ENCODE results near the gene ATRN.

ATRN gene

DNA sequence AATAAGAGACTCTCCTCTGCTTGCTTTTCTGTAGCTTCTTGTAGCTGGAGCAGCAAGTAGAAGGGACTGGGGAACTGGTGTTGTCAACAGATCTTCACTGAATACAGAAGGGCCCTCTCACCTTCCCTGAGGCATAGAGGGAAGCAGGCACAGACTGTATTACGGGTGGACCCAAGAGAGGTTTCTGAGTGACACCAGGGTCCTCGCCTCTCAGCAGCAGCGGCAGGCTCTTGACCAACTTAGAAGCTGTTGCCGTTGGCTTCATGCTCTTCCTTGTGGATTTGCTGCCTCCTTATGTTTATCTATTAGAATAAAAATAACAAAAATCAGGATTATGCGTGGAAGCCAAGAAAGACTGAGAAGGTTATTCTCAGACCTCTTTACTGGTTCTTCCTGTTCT, 160.7 kb downstream of the ATRN start:
- DNase-seq = no peak

DNA sequence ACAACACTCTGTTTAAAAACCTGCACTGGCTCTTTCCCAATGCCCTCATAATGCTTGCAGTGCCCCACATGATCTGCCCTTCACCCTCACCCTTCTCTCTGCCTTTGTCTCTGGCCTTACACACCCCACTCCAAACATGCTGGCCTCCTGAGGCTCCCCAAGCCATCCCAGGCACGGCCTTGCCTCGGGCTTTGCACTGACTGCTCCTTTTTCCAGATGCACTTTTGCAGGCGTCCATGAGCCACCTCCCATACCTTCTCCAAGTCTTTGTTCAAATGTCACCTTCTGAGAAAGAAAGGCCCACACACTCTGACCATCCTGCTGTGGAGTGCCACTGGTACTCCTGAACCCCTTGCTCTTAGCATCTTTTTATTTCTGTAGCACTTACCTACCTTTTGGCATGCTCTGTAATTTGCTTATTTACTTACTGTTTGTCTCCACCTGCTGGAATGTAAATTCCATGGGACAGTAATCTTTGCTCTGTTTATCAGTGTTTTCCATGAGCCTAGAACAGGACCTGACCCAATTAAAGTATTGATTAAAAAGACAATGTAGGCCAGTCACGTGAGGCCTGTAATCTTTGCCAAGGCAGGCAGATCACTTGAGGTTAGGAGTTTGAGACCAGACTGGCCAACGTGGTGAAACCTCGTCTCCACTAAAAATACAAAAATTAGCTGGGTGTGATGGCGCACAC, 161.6 kb downstream of the ATRN start:
- no peak for DNase-seq

DNA sequence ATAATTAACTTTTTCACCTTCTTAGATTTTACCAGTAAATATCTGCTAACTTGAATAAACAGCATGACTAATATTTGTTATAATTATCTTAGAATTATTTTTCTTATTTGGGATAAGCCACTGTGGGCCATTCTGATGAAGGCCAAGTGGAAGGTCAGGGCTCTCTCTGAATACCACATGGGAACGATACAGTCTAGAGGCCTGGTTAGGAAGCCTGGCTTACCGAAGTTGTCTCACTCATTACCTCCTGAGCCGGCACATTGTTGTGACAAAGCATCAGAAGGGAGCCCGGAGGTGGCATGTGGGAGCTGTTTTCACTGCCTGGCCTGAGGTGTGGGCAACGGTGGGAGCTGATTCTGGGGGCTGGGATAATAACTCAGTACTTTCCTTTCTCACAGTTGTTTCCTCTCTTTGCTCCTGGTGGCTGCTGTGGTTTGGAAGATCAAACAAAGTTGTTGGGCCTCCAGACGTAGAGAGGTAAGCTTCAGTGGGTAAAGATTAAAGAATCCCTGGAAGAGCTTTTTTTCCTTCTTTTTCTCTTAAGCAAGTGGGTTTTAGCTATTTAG, 163.2 kb downstream of the ATRN start:
- no peak for DNase-seq

DNA sequence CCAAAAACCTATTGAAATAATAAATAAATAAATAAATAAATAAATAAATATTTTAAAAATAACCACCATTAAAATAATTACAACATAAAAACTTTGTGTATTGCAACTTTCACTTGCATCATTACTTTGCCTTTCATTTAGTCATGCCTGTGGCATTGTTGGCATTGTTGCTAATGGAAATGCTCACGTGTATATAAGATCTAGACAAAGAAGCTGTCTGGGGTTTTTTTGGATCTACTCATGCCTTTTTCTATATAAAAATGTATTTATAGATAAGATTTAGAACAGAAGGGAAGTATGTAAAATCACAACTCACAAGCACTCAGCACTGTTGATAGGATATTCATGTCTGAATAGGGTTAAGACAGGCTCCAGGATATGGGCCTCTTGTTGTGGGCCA, 164.5 kb downstream of the ATRN start:
- no peak for DNase-seq

DNA sequence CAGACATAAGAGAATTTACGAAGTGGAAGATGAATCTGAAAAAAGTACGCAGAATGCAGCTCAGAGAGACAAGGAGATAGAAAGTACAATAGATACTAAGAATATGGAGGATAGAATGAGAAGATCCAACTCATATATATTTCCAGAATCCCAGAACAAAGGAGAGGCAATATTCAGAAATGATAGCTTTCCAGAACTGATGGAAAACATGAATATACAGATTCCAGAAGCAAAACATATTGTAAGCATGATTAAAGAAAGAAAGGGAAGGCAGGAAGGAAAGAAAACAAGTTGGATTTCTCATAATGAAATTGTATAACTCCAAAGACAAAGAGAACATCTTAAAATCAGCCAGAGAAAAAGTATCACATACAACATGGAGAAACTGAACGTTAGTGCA, 169.4 kb downstream of the ATRN start:
- DNase-seq = no peak

DNA sequence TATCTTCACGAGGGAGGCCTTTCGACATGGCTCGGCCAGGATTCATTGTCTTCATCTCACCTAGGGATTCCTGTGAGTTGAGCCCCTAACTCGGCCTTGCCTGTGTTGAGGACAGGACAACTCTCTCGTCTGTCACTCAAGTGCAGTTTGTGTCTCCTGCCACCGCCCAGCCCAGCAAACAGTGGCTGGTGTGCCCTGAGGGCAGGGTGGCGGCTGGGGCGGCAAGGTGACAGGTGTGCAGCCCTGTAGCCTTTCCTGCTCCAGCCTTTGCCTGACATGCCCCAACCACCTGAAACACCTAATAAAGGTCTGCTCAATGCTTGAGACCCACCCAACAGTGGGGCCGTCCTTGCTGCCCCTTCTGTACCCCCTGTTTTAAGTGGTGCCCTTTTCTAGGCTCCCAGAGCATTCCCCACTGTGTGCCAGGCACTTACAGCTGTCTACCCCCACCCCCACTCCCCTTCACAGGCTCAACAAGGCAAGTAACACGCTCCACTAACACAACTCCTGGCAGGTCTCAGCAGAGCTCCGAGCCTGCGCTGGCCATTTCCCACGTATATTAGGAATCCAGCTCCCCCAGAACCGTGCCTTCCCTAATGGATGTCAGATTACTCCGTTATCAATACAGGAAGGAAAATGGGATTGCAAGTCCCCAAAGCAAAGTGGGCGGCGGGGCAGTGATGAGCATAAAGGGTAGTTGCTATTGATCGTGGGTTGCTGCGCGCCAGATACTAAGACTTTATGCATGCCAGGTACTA, 174.7 kb downstream of the ATRN start:
- DNase-seq = no peak

DNA sequence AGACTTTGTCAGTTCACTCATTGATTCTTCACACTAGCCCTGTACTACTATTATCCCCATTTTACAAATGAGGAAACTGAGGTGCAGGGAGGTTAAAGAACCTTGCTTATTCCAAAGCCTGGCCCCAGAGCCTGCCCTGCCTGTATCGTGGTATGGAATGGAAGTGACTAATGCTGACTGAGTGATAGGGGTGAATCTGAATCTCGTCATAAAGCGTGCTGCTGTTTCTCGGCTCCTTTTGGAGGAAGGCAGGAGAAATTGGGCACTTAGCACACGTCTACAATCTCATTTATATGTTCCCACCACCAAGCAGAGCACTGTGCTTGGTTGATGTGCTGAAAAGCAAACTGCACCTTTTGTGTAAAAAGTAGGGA, 175.2 kb downstream of the ATRN start:
- DNase-seq = no peak

DNA sequence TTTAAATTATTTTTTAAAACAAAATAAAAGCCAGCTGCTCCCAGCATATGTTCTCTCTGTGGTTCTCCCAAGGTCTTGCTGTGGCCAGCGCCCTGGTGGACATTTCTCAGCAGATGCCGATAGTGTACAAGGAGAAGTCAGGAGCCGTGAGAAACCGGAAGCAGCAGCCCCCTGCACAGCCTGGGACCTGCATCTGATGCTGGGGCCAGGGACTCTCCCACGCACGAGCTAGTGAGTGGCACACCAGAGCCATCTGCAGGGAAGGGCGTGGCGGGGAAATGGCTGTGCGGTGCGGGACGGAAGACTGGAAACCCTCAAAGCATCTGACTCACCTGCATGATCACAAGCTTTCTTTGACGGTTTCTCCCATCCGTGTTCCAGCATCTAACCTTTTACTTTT, 175.8 kb downstream of the ATRN start:
- no peak for DNase-seq

DNA sequence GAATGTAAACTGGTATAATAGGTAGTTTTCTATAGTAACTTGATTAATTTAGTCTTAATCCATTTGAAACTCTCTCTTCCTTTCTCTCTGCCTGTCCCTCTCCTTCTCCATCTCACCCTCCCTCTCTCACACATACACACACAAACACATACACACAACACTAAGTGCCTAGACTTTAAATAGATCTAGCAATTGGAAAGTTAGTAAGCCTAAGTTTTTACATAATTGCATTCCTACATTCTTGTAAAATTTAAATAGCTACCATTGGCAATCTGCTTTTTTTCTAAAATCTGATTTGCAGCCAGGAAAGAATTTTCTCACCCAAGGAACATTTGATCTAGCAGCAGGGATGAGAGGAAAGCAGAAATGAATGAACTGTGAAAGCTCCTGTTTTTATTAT, 176.7 kb downstream of the ATRN start:
- no peak for DNase-seq

DNA sequence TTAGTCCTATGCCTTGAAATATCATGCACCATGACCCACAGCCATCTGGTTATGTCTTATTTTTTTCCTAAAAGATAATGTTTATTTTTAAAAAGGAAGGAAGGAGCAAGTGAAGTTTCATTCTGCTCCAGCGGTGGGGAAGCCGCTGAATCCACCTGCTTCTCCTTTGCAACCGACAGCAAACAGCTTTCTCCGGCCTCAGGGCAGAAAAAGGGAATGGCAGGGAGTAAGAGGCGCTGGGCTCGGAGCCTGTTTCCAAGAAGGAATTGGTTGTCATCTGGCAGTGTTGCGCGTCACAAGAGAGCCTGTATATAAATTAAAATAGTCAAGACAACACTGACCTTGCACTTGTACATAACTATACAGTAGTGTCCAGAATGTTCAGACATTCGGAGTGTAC, 178.1 kb downstream of the ATRN start:
- no peak for DNase-seq

DNA sequence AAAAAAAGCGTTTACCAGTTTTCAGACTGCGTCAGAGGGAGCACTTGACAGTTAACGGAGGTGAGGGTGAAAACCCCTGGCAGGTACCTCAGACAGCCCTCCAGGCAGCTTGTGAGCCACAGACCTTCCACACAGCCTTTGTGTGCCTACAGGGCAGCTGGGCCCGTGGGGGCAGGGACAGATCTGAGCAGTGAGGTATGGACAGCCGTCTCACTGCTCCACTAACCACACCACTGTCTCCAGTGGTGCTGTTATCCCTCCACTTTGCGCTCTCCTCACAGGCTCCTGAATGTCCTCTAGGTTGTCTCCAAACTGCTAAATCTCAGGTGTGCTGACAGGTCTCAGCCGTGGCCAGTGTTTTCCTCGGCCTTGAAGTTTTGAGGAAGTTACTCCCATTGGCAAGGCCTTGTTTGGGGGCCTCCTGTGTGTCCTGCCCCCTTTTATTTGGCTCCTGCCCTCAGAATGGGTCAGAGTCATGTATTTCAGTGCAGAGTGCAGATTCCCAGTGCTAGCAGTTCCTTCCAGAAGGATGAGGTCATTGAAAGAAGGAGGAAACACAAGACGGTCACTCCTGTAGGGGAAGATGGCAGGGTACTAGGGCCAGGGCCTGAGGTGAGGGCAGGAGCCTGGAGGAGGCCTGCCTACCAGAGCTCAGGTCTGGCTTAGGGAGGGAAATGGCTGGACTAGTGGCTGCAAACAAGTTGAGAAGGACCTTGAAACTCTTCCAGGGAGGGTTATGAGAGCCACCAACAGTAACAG, 180.6 kb downstream of the ATRN start:
- no peak for DNase-seq

DNA sequence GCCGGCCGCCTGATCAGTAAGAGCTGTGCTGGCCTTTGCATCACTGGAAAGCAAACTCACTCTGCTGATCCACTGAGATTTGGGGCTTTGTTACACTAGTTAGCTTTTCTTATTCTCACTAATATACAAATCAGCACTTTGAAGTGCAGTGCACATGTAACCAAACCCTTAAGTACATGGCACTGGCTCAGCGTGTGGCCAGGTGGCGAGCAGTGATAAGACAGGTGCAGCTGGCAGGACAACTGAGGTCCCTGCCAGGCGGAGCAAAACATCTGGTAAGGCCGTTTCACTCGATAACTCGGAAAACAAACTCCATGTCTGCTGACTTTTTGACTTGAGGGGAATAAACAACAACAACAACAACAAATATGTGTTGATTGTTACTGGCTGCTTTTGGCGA, 181.4 kb downstream of the ATRN start:
- no peak for DNase-seq

DNA sequence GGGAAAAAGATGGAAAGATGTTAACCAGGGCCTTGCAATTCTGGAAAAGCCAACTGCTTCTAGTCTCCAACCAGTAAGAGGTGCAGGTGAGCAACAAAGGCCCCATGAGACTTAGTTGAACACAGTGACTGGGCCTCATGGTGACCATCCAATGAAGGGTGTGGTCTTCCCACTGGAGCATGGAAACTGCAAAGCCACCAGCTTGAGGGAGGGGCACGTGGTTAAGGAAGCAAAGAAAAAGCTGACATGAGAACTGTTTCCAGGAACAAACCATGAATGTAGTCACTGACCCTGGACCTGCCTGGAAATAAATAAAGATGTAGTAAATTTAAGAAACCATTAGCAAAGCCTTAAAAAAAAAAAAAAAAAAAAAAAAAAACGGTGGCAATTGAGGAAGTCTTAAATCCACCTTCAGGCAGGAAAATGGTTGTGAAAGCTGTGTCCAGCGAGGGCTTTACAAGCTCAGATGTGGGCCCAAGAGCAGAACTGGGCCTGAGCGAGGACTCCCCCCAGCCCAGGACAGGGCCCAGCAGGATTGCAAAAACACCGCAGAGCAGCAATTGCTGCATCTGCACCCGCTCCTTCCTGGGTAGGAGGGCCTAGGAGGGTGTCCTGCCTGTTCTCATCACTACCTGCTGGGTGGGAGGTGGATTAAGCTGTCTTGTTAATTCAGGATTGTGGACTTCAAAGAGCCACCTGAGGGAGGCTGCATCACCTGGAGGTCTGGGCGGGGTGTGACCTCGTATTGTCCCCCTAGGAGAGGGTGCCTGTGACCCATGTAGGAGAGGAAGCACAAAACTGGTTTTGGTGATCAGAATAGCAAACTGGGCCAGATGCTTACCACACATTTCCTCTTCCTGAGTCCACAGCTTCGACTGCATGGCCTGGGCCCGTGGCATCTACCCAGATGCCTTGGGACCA, 182.1 kb downstream of the ATRN start:
- DNase-seq = no peak

DNA sequence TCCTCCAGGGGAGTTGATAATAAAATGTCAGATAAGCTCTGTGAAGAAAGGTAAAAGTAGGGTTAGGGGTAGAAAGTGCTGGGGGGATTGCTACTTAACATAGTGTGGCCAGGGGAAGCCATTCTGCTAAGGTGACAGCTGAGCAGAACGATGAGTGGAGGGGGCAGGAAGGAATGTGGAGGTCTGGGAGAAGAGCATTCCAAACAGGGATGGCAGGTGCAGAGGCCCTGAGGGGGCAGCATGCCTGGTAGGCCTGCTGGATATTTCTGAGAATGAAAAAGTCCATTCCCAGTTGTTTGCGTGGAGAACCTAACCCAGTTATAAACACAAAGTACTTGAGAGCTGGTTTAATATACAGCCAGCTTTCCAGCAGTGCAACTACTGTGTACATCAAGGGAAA, 183.1 kb downstream of the ATRN start:
- DNase-seq = no peak

DNA sequence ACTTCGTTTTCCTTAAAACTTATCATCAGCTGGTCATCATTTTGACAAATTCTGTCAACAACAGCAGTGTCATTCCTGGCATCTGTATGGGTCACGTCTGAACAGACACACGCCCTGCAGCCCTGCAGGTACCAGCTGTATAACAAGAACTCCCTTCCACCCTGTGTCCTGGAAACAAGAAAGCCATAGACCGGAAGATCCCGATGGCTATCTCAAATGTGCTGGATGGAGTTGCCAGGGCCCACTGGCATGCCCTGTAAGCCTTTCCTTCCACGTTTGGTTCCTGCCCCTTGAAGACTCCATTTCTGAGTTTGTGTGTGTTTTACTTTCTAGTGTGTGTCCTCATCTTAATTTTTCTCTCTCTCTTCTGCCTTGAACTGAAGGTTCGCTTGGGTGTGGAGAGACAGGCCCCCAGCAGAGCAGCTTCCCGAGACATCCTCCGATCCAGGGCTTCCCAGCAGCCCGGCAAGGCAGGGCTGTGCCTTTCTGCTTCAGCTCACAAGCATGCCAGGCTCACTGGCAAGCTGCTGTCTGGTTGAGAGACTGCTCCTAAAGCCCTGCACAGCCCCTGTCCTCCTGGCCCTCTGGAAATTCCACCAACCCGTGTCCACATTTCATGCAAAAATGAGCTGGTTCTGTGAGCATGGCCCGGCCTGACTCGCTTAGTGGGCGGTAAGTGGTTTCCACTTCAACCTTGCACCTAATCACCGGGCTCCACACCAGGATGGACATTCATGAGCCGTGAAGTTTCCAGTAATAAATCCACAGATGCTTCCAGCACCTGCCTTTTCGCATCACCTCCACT, 183.7 kb downstream of the ATRN start:
- DNase-seq = no peak

DNA sequence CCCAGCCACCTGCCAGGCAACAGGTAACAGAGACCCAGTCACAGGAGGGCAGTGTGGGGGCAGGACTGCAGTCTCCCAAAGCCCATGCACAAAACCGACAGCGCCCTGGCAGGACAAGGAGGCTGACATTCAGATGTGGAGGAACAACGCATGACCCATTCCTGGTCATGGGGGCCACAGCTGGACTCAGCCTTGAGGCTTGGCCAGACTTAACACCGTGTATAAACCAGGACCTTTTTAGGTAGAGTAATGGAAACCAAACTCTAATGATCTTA, 184.2 kb downstream of the ATRN start:
- no peak for DNase-seq

DNA sequence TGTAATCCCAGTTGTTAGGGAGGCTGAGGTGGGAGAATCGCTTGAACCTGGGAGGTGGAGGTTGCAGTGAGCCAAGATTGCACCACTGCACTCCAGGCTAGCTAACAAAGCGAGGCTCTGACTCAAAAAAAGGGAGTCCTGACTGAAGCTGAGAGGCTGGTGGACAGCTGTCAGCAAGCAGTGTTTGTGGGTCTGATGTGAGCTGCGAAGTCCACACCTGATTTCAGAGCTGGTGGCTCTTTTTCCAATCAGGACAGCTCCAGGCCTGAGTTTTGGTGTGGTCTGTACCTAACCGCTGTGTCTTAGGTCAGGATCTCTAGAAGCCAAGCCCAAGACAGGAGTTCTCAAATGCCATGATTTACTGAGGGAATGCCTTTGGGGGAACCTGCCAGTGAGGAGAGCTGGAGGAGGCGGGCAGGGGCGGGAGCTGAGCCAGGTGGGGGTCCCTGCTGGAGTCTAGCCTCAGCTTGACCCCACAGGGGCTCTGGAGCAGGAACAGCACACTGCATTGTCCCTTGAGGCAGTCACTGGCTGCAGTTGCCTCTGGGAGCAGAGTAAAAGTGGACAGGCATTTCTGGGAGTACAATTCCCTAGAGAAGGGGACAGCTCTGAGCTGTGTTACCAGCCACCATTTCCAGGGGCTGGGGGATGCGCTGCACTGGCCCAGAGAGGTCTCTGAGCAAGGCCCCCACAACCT, 187.3 kb downstream of the ATRN start:
- DNase-seq = no peak

DNA sequence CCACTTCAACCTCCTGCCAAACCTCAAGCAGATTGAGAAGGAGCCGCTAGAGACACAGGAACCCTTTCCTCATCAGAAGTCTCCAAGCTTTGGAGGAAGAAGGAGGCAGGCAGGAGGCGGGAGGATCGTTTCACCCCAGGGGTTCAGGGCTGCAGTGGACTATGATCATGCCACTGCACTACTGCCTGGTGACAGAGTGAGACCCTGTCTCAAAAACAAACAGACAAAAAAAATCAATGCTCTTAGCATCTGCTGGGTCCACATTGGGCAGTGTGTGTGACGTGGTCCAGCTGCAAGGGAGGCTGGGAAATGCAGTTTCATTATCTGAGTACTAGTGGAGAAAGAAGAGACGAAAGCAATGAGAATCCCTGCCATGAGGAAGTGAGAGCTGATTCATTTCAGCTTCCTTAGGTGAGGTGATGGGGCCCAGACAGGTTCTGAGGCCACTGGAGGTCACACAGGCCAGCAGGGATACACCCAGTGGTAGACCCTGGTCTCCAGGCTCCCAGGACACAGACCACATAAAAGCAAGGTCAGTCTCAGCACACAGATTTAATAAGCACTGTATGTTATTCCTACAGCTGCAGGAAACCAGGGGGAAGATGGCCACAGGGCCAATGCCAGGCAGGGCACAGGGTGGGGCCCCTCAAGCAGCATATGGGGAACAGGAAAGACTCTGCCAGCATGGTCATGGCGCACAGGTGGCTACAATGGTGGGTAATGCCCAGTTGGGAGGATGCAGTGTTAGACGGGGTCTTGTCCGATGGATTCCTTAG, 188.1 kb downstream of the ATRN start:
- DNase-seq = no peak

DNA sequence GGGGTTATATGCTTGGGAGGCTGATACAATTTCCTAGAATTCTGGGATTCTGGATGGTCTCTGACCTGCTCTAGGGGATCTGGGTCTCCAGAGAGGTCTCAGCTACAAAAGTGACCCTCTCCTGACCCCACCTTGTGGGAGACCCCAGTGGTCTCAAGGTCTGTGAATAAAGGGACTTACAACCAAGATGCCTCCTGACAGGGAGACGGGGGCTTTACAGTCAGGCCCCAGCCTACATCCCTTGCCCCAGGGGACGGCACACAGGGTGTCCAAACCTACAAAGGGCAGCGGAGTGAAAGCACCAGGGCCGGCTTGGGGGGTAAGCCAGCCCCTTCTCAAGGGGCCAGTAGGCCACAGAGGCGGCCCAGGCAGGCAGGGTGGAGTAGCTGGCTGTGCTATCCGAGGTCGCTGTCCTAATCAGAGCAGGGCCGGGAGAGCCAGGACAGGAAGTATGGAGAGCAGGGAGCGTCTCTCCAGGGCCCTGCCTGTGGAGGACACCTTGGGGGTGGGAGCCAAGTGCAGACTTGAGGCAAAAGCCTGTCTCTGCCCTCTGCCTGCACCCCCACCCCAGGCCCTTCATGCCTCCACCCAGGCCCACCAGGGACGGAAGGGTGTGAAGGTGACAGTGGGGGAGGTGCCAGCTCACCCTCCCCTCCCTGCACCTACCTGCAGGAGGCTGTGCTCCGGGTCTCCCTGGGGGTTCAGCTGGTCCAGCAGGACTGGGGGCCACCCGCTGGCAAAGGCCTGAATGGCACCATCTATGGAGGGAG, 188.9 kb downstream of the ATRN start:
- DNase-seq = no peak

Measured in effector CD8-positive, alpha-beta T cell (primary cell).